GM23248 (cell line): Measurements from ENCODE around the gene MAB21L3. TPM values are rescaled to one million over a fixed set of nuclear protein-coding genes. Genes with fewer than 3 reads are reported as not detected.
A peak's percentile ranks its signal among the peaks of the same experiment; 100 is the strongest.

Source experiments
- DNase-seq: peaks from one replicate; pipeline ENCODE4 v3.0.0-alpha.2; 2015
- H2AFZ ChIP-seq: fragments of 200-600 bp; sonication (generic); 2 replicates; pipeline ENCODE4 v1.6.1; 2016; ENCODE audit warnings: antibody characterized with exemption
- H3F3A ChIP-seq: fragments of 200-600 bp; sonication (generic); 2 replicates; pipeline ENCODE4 v1.6.1; 2016; ENCODE audit warnings: mild to moderate bottlenecking, antibody characterized with exemption, mixed run types; ENCODE audit not compliant: insufficient read depth
- H3K27ac ChIP-seq: fragments of 200-600 bp; sonication (generic); 2 replicates; pipeline ENCODE4 v1.5.1; 2016; ENCODE audit warnings: mild to moderate bottlenecking
- H3K27me3 ChIP-seq: fragments of 200-600 bp; sonication (generic); replicated peaks from 2 replicates; pipeline ENCODE4 v1.6.1; 2016; ENCODE audit warnings: mild to moderate bottlenecking; ENCODE audit not compliant: insufficient read depth
- H3K36me3 ChIP-seq: fragments of 200-600 bp; sonication (generic); 2 replicates; pipeline ENCODE4 v1.6.1; 2016; ENCODE audit warnings: low read depth, mild to moderate bottlenecking
- H3K4me1 ChIP-seq: fragments of 200-600 bp; sonication (generic); 2 replicates; pipeline ENCODE4 v1.6.1; 2016; ENCODE audit warnings: mild to moderate bottlenecking; ENCODE audit not compliant: insufficient read depth
- H3K4me2 ChIP-seq: fragments of 200-600 bp; sonication (generic); one replicate; pipeline ENCODE4 v1.6.1; 2016; ENCODE audit warnings: mild to moderate bottlenecking; ENCODE audit not compliant: unreplicated experiment
- H3K4me3 ChIP-seq: fragments of 200-600 bp; sonication (generic); 2 replicates; pipeline ENCODE4 v1.5.1; 2016; ENCODE audit warnings: mild to moderate bottlenecking
- H3K79me2 ChIP-seq: fragments of 200-600 bp; sonication (generic); 2 replicates; pipeline ENCODE4 v1.6.1; 2016; ENCODE audit warnings: mild to moderate bottlenecking; ENCODE audit not compliant: insufficient read depth
- H3K9ac ChIP-seq: fragments of 200-600 bp; sonication (generic); 2 replicates; pipeline ENCODE4 v1.6.1; 2016; ENCODE audit warnings: mild to moderate bottlenecking
- H3K9me2 ChIP-seq: fragments of 200-600 bp; sonication (generic); 2 replicates; pipeline ENCODE4 v1.6.1; 2016; ENCODE audit warnings: mixed run types, mild to moderate bottlenecking, moderate library complexity; ENCODE audit not compliant: insufficient read depth
- H3K9me3 ChIP-seq: fragments of 200-600 bp; sonication (generic); one replicate; pipeline ENCODE4 v1.6.1; 2017; ENCODE audit warnings: low read depth
- H4K20me1 ChIP-seq: fragments of 200-600 bp; sonication (generic); 2 replicates; pipeline ENCODE4 v1.6.0; 2016; ENCODE audit not compliant: insufficient read depth
- EZH2 ChIP-seq: fragments of 200-600 bp; sonication (generic); IDR thresholded peaks from 2 replicates; pipeline ENCODE4 v1.6.1; 2018; ENCODE audit warnings: antibody characterized with exemption, mild to moderate bottlenecking; ENCODE audit not compliant: insufficient read depth, poor library complexity, severe bottlenecking
- EZH2phosphoT487 ChIP-seq: fragments of 200-600 bp; sonication (generic); IDR thresholded peaks from 2 replicates; pipeline ENCODE4 v1.6.1; 2018; ENCODE audit warnings: antibody characterized with exemption, moderate library complexity, mild to moderate bottlenecking, low read depth; ENCODE audit not compliant: insufficient read depth
- WGBS, 2 experiments: methylation state at CpG; one replicate each; pipeline ENCODE4 v1.1.6; 2015 to 2017; ENCODE audit warnings: low lambda C conversion rate in 2 of 2, low coverage in 1 of 2; ENCODE audit errors: missing lambda C conversion rate in 2 of 2; 5-methylcytosine and 5-hydroxymethylcytosine counted together
- in situ Hi-C: fragments of 300-500 bp; cut with MboI; formaldehyde crosslinking; loops from 2 replicates; pipeline ENCODE4 v1.15.0; 2020
- polyA plus RNA-seq: library from polyadenylated mRNA; unstranded; fragments of >200 nt; fragmentation: Nextera tagmentation; extraction: Ambion mirVana; gene quantifications from 2 replicates; pipeline ENCODE4 v1.2.1, GENCODE V29; 2016
- total RNA-seq: library from RNA; depleted of rRNA; stranded (reverse); fragments of >200 nt; shearing (Covaris generic); gene quantifications from 2 replicates; pipeline ENCODE4 v1.2.3, GENCODE V29; 2014

Gene MAB21L3
- total and polyA plus RNA-seq, 2 experiments from 2014 or later: 0.08 to 2.7 TPM

GRCh38 chr1:116161877-116162390, 50.7 kb downstream of the MAB21L3 start:
- Histone ChIP-seq H4K20me1 (no peaks in the 10 kb centered on the region), H3K79me2 (no peaks in the 10 kb centered on the region), H3F3A (no peaks in the 10 kb centered on the region), H3K4me3 (no peak overlapping the region), H3K9me2 (no peaks in the 10 kb centered on the region), H3K27ac (no peak overlapping the region), H3K9me3 (no peaks in the 10 kb centered on the region), H2AFZ (no peak overlapping the region), H3K27me3 (no peaks in the 10 kb centered on the region), H3K36me3 (no peaks in the 10 kb centered on the region), H3K4me2 (no peak overlapping the region), H3K4me1 (no peaks in the 10 kb centered on the region), H3K9ac (no peak overlapping the region)
- TF ChIP-seq EZH2 (no peak), EZH2phosphoT487 (no peak)
- no peak for DNase-seq
- in situ Hi-C loops: no loop called here

GRCh38 chr1:116163533-116163932, 52.3 kb downstream of the MAB21L3 start:
- H3F3A ChIP-seq: no peaks in the 10 kb centered on the region
- no peak overlapping the region for H3K9ac ChIP-seq
- H3K36me3 ChIP-seq: no peaks in the 10 kb centered on the region
- H3K27me3 ChIP-seq: no peaks in the 10 kb centered on the region
- no peak overlapping the region for H3K4me2 ChIP-seq
- DNase-seq: no peak
- in situ Hi-C loops: no loop called here
- H3K79me2 ChIP-seq: no peaks in the 10 kb centered on the region
- H3K9me3 ChIP-seq: no peaks in the 10 kb centered on the region
- H3K4me1 ChIP-seq: no peaks in the 10 kb centered on the region
- no peak overlapping the region for H2AFZ ChIP-seq
- no peaks in the 10 kb centered on the region for H4K20me1 ChIP-seq
- no peak overlapping the region for H3K27ac ChIP-seq
- H3K9me2 ChIP-seq: no peaks in the 10 kb centered on the region
- no peak for TF ChIP-seq EZH2
- TF ChIP-seq EZH2phosphoT487: no peak
- H3K4me3 ChIP-seq: no peak overlapping the region

- in situ Hi-C loops: no loop called here
- Histone ChIP-seq H3F3A (no peaks in the 10 kb centered on the region), H3K4me1 (no peaks in the 10 kb centered on the region), H3K9ac (no peak overlapping the region), H3K4me3 (no peak overlapping the region), H3K4me2 (peak overlapping the region; percentile 28), H4K20me1 (no peaks in the 10 kb centered on the region), H3K79me2 (no peaks in the 10 kb centered on the region), H3K36me3 (no peaks in the 10 kb centered on the region), H3K9me2 (no peaks in the 10 kb centered on the region), H3K9me3 (no peaks in the 10 kb centered on the region), H3K27me3 (no peaks in the 10 kb centered on the region), H3K27ac (no peak overlapping the region), H2AFZ (peak overlapping the region; percentile 62; the same call in 1 of the 2 replicates)
- TF ChIP-seq EZH2phosphoT487 (no peak), EZH2 (no peak)
- WGBS, 2 experiments: 0 to 4% methylated on average over 2 of the region's 2 CpGs
- DNase-seq: peak; percentile 17
Observed at GRCh38 chr1:116164150-116164549, 53.0 kb downstream of the MAB21L3 start.

GRCh38 chr1:116164604-116165368, 53.6 kb downstream of the MAB21L3 start:
- Histone ChIP-seq H3K27me3 (no peaks in the 10 kb centered on the region), H3K4me3 (no peak overlapping the region), H3K9me2 (no peaks in the 10 kb centered on the region), H3K79me2 (no peaks in the 10 kb centered on the region), H3K27ac (no peak overlapping the region), H2AFZ (peak overlapping the region; percentile 62; the same call in 1 of the 2 replicates), H3K36me3 (no peaks in the 10 kb centered on the region), H3K4me2 (peak overlapping the region; percentile 28), H3K4me1 (no peaks in the 10 kb centered on the region), H4K20me1 (no peaks in the 10 kb centered on the region), H3K9me3 (no peaks in the 10 kb centered on the region), H3F3A (no peaks in the 10 kb centered on the region), H3K9ac (no peak overlapping the region)
- no peak for TF ChIP-seq EZH2
- in situ Hi-C loops: no loop called here
- DNase-seq: peak; percentile 27
- WGBS, 2 experiments: 9 to 21% methylated on average over 4 of the region's 4 CpGs
